Measurements from ENCODE around the gene PARVG.

DNA sequence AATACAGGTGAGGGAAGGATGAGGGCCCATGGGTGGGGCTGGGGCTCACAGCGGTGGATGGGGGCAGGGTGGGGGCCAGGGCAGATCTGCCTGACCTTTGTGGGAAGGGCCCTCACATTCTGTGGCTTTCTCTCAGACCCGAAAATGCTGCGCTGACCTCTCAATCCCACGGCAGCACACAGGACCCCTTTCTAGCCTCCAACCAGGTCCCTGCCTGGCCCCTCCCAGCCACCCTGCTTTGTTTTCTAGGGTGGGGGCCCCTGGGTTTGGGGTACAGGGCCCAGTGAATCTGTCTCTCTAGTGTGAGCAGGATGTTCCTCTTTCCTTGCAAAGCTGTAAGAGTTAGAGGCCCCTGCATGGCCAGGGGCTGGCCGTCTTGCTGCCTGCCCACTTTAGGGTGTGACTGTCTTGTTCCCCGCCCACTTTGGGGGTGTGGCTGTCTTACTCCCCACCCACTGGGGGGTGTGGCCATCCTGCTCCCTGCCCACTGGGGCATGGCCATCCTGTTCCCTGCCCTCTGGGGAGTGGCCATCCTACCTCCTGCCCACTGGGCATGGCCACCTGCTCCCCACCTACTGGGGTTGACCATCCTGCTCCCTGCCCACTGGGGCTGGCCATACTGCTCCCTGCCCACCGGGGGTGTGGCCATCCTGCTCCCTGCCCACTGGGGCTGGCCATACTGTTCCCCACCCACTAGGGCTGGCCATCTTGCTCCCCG, 11.5 kb downstream of the PARVG start:
- no peak for TF ChIP-seq POLR2A (IDR thresholded peaks at IDR 0.05)
- TF ChIP-seq, protein P1, sequence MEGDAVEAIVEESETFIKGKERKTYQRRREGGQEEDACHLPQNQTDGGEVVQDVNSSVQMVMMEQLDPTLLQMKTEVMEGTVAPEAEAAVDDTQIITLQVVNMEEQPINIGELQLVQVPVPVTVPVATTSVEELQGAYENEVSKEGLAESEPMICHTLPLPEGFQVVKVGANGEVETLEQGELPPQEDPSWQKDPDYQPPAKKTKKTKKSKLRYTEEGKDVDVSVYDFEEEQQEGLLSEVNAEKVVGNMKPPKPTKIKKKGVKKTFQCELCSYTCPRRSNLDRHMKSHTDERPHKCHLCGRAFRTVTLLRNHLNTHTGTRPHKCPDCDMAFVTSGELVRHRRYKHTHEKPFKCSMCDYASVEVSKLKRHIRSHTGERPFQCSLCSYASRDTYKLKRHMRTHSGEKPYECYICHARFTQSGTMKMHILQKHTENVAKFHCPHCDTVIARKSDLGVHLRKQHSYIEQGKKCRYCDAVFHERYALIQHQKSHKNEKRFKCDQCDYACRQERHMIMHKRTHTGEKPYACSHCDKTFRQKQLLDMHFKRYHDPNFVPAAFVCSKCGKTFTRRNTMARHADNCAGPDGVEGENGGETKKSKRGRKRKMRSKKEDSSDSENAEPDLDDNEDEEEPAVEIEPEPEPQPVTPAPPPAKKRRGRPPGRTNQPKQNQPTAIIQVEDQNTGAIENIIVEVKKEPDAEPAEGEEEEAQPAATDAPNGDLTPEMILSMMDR (IDR thresholded peaks at IDR 0.05): no peak
